WERI-Rb-1 (cell line): ENCODE measurements around the gene ETFA.

Source experiments
- DNase-seq: peaks from one replicate; pipeline ENCODE4 v3.0.0-alpha.2; 2020
- H3K27ac ChIP-seq: fragments of 250-450 bp; sonication (Bioruptor Pico); 2 replicates; pipeline ENCODE4 v1.5.1; 2020; ENCODE audit warnings: mild to moderate bottlenecking, moderate library complexity
- H3K27me3 ChIP-seq: fragments of 250-450 bp; sonication (Bioruptor Pico); 2 replicates; pipeline ENCODE4 v1.5.1; 2021; ENCODE audit warnings: mild to moderate bottlenecking, low read depth, moderate library complexity; ENCODE audit not compliant: insufficient read depth, severe bottlenecking
- H3K36me3 ChIP-seq: fragments of 250-450 bp; sonication (Bioruptor Pico); 2 replicates; pipeline ENCODE4 v1.5.1; 2020; ENCODE audit warnings: mild to moderate bottlenecking, moderate library complexity
- H3K4me3 ChIP-seq: 2 replicates; pipeline ENCODE4 v1.5.1; 2011; ENCODE audit warnings: low read depth, mild to moderate bottlenecking, control low read depth, low read length
- H3K9me3 ChIP-seq: fragments of 250-450 bp; sonication (Bioruptor Pico); 2 replicates; pipeline ENCODE4 v1.5.1; 2021; ENCODE audit warnings: mild to moderate bottlenecking, moderate library complexity; ENCODE audit not compliant: severe bottlenecking
- TF ChIP-seq, protein P1 (sequence below): IDR thresholded peaks from 2 replicates; pipeline ENCODE4 v1.5.1; 2011; ENCODE audit warnings: low read depth, mild to moderate bottlenecking, control low read depth, inconsistent platforms, low read length

The ETFA gene

DNA sequence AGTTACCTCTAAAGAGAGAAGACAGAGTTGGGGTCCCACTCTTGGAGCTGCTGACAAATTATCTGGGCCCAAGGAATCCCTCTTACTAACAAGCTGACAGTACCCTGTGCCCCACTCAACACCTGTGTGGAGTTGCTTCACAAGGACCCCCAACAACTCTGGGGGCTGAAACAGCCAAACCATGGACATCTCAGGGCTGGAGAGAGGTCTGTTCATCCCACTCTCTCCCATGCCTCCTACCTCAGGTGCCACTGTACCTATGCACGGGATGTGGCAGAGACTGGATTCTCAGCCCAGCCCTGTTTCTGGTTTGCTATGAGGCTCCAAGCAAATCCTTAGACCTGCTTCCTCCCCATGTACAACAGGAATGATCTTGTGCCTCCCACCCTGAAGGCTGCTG is 101.7 kb downstream of the ETFA start:
- Histone ChIP-seq H3K27ac (no peak overlapping the region), H3K36me3 (peaks cover 44% of the 10 kb centered on the region), H3K27me3 (no peaks in the 10 kb centered on the region), H3K4me3 (no peak overlapping the region), H3K9me3 (no peaks in the 10 kb centered on the region)
- no peak for DNase-seq
- TF ChIP-seq, protein P1, sequence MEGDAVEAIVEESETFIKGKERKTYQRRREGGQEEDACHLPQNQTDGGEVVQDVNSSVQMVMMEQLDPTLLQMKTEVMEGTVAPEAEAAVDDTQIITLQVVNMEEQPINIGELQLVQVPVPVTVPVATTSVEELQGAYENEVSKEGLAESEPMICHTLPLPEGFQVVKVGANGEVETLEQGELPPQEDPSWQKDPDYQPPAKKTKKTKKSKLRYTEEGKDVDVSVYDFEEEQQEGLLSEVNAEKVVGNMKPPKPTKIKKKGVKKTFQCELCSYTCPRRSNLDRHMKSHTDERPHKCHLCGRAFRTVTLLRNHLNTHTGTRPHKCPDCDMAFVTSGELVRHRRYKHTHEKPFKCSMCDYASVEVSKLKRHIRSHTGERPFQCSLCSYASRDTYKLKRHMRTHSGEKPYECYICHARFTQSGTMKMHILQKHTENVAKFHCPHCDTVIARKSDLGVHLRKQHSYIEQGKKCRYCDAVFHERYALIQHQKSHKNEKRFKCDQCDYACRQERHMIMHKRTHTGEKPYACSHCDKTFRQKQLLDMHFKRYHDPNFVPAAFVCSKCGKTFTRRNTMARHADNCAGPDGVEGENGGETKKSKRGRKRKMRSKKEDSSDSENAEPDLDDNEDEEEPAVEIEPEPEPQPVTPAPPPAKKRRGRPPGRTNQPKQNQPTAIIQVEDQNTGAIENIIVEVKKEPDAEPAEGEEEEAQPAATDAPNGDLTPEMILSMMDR = no peak

DNA sequence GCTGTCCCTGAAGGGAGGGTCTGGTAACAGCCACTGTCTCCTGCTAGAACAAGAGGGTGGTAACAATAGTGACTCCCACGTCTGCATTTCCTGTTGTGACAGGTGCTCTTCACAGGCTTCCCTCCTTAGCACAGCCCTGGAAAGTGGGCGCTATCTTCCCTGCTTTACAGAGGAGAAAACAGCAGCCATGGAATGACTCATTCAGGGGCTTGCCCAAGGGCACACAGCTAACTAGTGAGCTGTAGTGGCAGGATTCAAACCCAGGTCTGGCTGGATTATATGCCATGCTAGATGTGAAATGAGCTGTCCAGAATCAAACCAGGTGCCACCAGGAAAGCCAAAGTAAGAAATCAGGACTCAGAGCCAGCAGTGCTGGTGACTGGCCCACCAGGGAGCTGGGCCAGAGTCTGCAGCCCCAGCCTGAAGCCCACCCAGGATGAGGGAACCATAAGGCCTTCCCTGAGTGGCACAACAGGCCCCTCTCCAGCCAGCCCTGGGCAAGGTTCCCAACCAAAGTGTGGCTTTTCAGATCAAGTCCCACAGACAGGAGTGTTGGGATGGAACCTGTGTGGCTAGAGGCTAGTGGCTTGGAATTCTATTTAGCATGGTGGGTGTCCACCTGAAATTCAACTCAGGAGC is 102.4 kb downstream of the ETFA start:
- no peak overlapping the region for H3K27ac ChIP-seq
- no peaks in the 10 kb centered on the region for H3K9me3 ChIP-seq
- DNase-seq = no peak
- peaks cover 39% of the 10 kb centered on the region for H3K36me3 ChIP-seq
- TF ChIP-seq, protein P1 = no peak
- no peaks in the 10 kb centered on the region for H3K27me3 ChIP-seq
- no peak overlapping the region for H3K4me3 ChIP-seq

DNA sequence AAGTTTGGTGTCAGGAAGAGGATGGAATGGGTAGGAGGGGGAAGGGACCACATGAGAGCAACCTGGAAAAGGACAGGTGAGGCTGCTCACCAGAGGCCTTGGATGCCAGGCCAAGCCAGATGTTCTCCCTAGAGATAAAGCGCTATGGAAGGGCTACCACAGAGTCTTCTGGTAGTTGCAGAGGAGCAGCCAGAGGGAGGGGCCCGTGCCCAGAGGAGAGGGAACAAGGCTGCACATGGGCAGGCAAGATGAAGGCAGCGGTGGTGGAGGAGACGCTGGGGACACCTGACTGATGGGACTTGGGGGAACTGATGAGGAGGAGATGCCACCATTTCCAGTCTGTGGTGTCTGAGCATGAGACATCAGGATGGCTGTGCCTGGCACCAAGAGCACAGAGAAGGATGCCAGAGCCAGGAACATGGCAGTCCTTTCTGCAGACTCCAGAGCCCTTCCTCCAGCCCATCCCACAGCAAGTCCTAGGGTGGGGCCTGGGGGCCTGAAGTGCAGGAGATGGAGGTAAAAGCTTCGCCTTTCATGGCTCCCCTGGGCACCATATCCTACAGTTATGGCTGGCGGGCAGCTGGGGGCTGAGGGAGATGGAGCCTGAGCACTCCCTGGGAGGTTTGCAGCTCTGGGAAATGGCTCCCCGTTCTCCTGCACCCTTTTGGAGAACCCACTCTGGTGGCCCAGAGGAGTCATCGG is 103.0 kb downstream of the ETFA start:
- no peak for DNase-seq
- Histone ChIP-seq H3K9me3 (no peaks in the 10 kb centered on the region), H3K36me3 (peaks cover 32% of the 10 kb centered on the region), H3K27ac (no peak overlapping the region), H3K27me3 (no peaks in the 10 kb centered on the region), H3K4me3 (no peak overlapping the region)
- TF ChIP-seq, protein P1 = no peak

DNA sequence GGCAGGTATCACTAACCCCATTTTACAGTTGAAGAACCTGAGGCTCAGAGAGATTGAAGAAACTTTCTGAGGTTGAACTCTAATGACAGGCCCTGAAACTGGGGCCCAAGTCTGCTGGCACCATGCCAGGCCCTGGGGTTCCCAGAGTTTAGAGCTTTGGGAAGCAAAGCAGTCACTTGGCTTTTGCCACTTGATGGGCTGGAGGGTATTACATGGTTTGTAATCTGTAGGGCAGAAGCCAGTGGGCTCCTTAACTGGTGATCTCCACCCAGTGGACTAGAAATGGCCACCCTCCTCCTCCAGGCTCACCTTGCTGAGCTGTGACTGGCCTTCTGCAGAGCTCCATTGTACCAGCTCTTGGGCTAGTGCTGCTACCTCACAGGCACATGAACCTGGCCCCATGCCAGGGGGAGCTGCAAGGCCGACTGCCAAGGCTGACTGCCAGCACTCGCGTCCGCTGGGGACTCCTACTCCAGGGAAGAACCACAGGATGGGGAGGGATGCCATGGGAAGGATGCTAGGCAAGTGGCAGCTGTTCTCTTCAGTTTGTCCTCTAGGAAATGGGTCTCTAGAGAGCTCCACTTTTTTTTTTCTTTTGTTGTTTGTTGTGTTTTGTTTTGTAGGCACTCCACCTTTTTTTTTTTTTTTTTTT is 104.8 kb downstream of the ETFA start:
- Histone ChIP-seq H3K4me3 (no peak overlapping the region), H3K27me3 (no peaks in the 10 kb centered on the region), H3K9me3 (no peaks in the 10 kb centered on the region), H3K36me3 (peaks cover 23% of the 10 kb centered on the region), H3K27ac (no peak overlapping the region)
- TF ChIP-seq, protein P1 = no peak
- no peak for DNase-seq

DNA sequence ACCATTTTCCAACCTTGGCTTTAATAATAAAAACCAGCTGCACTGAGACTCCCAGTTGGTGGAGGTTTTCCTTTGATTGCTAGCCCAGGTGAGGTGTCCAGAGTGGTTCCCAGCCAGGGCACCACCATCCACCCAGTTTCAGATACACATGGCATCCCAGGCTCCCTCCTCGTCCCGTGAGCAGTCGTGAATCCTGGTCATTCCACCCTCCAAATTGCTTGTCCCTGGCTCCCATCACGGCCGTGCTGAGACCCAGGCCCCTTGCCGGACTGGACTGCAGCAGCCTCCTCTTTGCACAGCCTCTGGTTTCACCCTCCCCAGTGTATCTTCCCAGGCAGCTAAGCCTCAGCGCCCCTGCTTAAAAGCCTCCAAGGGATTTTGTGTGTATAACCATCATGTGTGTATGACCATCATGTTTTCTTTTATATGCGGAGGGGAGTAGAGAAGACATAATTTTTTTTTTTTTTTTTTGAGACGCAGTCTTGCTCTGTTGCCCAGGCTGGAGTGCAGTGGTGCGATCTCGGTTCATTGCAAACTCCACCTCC is 106.3 kb downstream of the ETFA start:
- Histone ChIP-seq H3K9me3 (no peaks in the 10 kb centered on the region), H3K27me3 (no peaks in the 10 kb centered on the region), H3K27ac (no peak overlapping the region), H3K36me3 (peaks cover 18% of the 10 kb centered on the region), H3K4me3 (no peak overlapping the region)
- DNase-seq = no peak
- TF ChIP-seq, protein P1 = no peak
